Measurements from ENCODE around the gene POLR2A. TPM values are rescaled to one million over a fixed set of nuclear protein-coding genes. Genes with fewer than 3 reads are reported as not detected.

POLR2A gene
- total and polyA plus RNA-seq, 12 donors, result 8.4 to 61.7 (median 48.4) TPM

DNA sequence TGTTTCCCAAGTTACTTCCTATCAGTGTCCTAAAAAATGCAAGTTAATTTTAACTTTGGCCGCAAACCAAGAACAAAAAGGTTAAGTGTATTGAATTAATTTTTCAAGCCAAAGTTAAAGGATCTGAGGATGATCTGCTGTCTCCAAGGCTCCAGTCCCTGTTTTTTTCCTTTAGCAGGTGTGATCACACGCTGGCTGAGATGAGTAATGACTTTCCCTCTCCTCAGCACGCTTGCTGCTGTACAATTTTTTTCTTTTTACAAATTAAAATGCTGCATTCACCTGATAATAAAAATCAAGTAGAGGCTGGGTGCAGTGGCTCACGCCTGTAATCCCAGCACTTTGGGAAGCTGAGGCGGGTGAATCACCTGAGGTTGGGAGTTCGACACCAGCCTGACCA is 60.7 kb downstream of the POLR2A start:
- no peak overlapping the region for H3K4me3 ChIP-seq
- no peak for DNase-seq
- no peaks in the 10 kb centered on the region for H3K9me3 ChIP-seq
- H3K27ac ChIP-seq, result peak overlapping the region in 6 of 10 donors; percentile 21 to 67 (median 45)
- no peaks in the 10 kb centered on the region for H3K27me3 ChIP-seq
- no peaks in the 10 kb centered on the region for H3K36me3 ChIP-seq
- intact Hi-C loops (cut with DNase I), result no loop called here
- ATAC-seq, result no peak
- peaks cover 0 to 38% (median 20%) of the 10 kb centered on the region in 9 donors for H3K4me1 ChIP-seq
- TF ChIP-seq, protein P1, sequence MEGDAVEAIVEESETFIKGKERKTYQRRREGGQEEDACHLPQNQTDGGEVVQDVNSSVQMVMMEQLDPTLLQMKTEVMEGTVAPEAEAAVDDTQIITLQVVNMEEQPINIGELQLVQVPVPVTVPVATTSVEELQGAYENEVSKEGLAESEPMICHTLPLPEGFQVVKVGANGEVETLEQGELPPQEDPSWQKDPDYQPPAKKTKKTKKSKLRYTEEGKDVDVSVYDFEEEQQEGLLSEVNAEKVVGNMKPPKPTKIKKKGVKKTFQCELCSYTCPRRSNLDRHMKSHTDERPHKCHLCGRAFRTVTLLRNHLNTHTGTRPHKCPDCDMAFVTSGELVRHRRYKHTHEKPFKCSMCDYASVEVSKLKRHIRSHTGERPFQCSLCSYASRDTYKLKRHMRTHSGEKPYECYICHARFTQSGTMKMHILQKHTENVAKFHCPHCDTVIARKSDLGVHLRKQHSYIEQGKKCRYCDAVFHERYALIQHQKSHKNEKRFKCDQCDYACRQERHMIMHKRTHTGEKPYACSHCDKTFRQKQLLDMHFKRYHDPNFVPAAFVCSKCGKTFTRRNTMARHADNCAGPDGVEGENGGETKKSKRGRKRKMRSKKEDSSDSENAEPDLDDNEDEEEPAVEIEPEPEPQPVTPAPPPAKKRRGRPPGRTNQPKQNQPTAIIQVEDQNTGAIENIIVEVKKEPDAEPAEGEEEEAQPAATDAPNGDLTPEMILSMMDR (IDR thresholded peaks at IDR 0.05), result no peak
- 58 to 69% methylated on average over 6 of the region's 6 CpGs for WGBS, 2 donors

DNA sequence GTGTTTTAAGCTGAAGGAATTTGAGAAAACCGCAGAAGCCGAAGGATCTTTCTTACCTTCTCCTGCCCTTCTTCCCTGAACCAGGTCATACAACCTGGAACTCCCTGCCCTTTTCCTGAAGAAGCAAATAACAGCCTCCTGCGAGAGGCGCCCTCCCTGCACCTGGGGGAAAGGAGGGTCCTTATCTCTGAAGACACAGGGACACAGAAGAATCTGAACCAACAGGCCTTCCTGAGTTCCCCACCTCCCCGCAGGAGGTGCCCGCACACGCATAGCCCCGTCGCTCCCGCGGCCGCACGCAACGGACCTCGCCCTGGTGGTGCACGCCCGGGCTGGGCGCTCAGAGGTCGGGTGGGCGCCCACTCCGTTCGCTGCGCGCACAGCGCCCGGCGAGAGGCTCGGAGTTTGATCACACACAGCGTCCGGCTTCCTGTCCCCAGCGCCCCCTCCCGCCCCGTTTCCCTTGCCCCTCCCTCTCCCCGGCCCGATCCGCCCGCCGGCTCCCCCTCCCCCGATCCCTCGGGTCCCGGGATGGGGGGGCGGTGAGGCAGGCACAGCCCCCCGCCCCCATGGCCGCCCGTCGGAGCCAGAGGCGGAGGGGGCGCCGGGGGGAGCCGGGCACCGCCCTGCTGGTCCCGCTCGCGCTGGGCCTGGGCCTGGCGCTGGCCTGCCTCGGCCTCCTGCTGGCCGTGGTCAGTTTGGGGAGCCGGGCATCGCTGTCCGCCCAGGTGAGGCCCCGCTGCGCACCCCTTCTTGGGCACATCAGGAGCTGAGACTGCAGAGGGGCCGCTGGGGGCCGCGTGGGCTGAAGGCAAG is 64.6 kb downstream of the POLR2A start, which contains the start of gene TNFSF12:
Gene TNFSF12 (plus strand): TSS at position 474 of the 816 bp plus-strand sequence. CDS start 96 bp downstream, at position 570.
- Histone ChIP-seq H3K4me1 (peaks cover 0 to 62% (median 22%) of the 10 kb centered on the region in 9 donors), H3K27ac (peak within 1 kb of the TSS; percentile 89 to 98 (median 92)), H3K4me3 (peak within 1 kb of the TSS; percentile 42 to 90 (median 80)), H3K36me3 (peaks cover 0 to 23% (median 10%) of the 10 kb centered on the region in 9 donors), H3K9me3 (no peaks in the 10 kb centered on the region), H3K27me3 (no peaks in the 10 kb centered on the region)
- intact Hi-C loops (cut with DNase I), result no loop called here
- peak; percentile 83 for DNase-seq
- peak; percentile 80 to 91 (median 86) for ATAC-seq
- TF ChIP-seq, protein P1 (IDR thresholded peaks at IDR 0.05), result peak in 5 of 9 donors; percentile 25 to 50 (median 29)
- WGBS, 2 donors, result 2 to 4% methylated on average over 65 of the region's 65 CpGs

Other genes with a start within 250 kb of the POLR2A start
Only the 30 nearest of the 40 such genes appear.
- 100 to 1,000 TPM in 9 of 10 donors, 10 to 100 TPM in 1; 98.1 to 186 (median 177) TPM for gene SLC2A4, start 202.6 kb upstream of the POLR2A start, total RNA-seq
- gene SLC2A4, start 202.6 kb upstream of the POLR2A start, polyA plus RNA-seq, result 100 to 1,000 TPM in 1 of 2 donors, 10 to 100 TPM in 1; 41.8 to 140 TPM
- gene YBX2, start 189.7 kb upstream of the POLR2A start, total RNA-seq, result 1 to 10 TPM in 7 of 10 donors, under 1 TPM in 3; 0.42 to 1.9 (median 1.2) TPM
- 1 to 10 TPM in 1 of 2 donors, under 1 TPM in 1; 0.49 to 2.6 TPM for gene YBX2, start 189.7 kb upstream of the POLR2A start, polyA plus RNA-seq
- gene EIF5A, start 176.7 kb upstream of the POLR2A start, total RNA-seq, result 100 to 1,000 TPM; 197 to 444 (median 248) TPM
- gene EIF5A, start 176.7 kb upstream of the POLR2A start, polyA plus RNA-seq, result 100 to 1,000 TPM; 457 to 716 TPM
- 10 to 100 TPM; 49.1 to 81.1 (median 57.4) TPM for gene GPS2, start 169.0 kb upstream of the POLR2A start, total RNA-seq
- 100 to 1,000 TPM; 103 to 105 TPM for gene GPS2, start 169.0 kb upstream of the POLR2A start, polyA plus RNA-seq
- 10 to 100 TPM; 21.7 to 45.9 (median 28.7) TPM for gene NEURL4, start 155.0 kb upstream of the POLR2A start, total RNA-seq
- gene NEURL4, start 155.0 kb upstream of the POLR2A start, polyA plus RNA-seq, result 10 to 100 TPM; 22.4 to 55.5 TPM
- gene ACAP1, start 147.8 kb upstream of the POLR2A start, total RNA-seq, result 10 to 100 TPM in 7 of 10 donors, 1 to 10 TPM in 3; 7.4 to 23.4 (median 16.7) TPM
- gene ACAP1, start 147.8 kb upstream of the POLR2A start, polyA plus RNA-seq, result 1 to 10 TPM; 2.4 to 9.7 TPM
- 1 to 10 TPM; 4.3 to 8.5 (median 5.3) TPM for gene KCTD11, start 132.2 kb upstream of the POLR2A start, total RNA-seq
- gene KCTD11, start 132.2 kb upstream of the POLR2A start, polyA plus RNA-seq, result 1 to 10 TPM; 4.5 to 6.6 TPM
- gene TMEM95, start 129.2 kb upstream of the POLR2A start, total RNA-seq, result under 1 TPM in 1 of 10 donors, not detected in 9; 0.39 TPM
- not detected for gene TMEM95, start 129.2 kb upstream of the POLR2A start, polyA plus RNA-seq
- 1 to 10 TPM; 1.1 to 4.4 (median 2.1) TPM for gene TNK1, start 103.3 kb upstream of the POLR2A start, total RNA-seq
- gene TNK1, start 103.3 kb upstream of the POLR2A start, polyA plus RNA-seq, result 1 to 10 TPM; 1.9 to 3.5 TPM
- 10 to 100 TPM; 14.4 to 28.7 (median 17.1) TPM for gene PLSCR3, start 89.8 kb upstream of the POLR2A start, total RNA-seq
- gene PLSCR3, start 89.8 kb upstream of the POLR2A start, polyA plus RNA-seq, result 10 to 100 TPM; 23.3 to 32.9 TPM
- 10 to 100 TPM; 61.8 to 83.2 (median 74.2) TPM for gene TMEM256, start 80.3 kb upstream of the POLR2A start, total RNA-seq
- gene TMEM256, start 80.3 kb upstream of the POLR2A start, polyA plus RNA-seq, result 100 to 1,000 TPM in 1 of 2 donors, 10 to 100 TPM in 1; 89.1 to 169 TPM
- gene NLGN2, start 76.5 kb upstream of the POLR2A start, total RNA-seq, result 10 to 100 TPM in 2 of 10 donors, 1 to 10 TPM in 8; 3.6 to 15.8 (median 6.4) TPM
- gene NLGN2, start 76.5 kb upstream of the POLR2A start, polyA plus RNA-seq, result 1 to 10 TPM; 7.3 to 7.6 TPM
- not detected for gene SPEM1, start 64.0 kb upstream of the POLR2A start, total RNA-seq
- gene SPEM1, start 64.0 kb upstream of the POLR2A start, polyA plus RNA-seq, result not detected
- not detected for gene SPEM2, start 58.8 kb upstream of the POLR2A start, total RNA-seq
- gene SPEM2, start 58.8 kb upstream of the POLR2A start, polyA plus RNA-seq, result not detected
- gene SPEM3, start 55.5 kb upstream of the POLR2A start, total RNA-seq, result not detected
- gene SPEM3, start 55.5 kb upstream of the POLR2A start, polyA plus RNA-seq, result not detected
- 1 to 10 TPM; 1.2 to 3.5 (median 2.2) TPM for gene TMEM102, start 48.9 kb upstream of the POLR2A start, total RNA-seq
- 1 to 10 TPM; 2.0 to 4.2 TPM for gene TMEM102, start 48.9 kb upstream of the POLR2A start, polyA plus RNA-seq
- 10 to 100 TPM in 2 of 10 donors, 1 to 10 TPM in 8; 4.6 to 15.9 (median 8.1) TPM for gene FGF11, start 44.9 kb upstream of the POLR2A start, total RNA-seq
- gene FGF11, start 44.9 kb upstream of the POLR2A start, polyA plus RNA-seq, result 1 to 10 TPM; 2.0 to 7.2 TPM
- 10 to 100 TPM in 6 of 10 donors, 1 to 10 TPM in 4; 5.4 to 13.1 (median 10.3) TPM for gene CHRNB1, start 39.3 kb upstream of the POLR2A start, total RNA-seq
- 10 to 100 TPM; 10.2 to 25.4 TPM for gene CHRNB1, start 39.3 kb upstream of the POLR2A start, polyA plus RNA-seq
- gene ZBTB4, start 4.7 kb upstream of the POLR2A start, total RNA-seq, result 10 to 100 TPM; 58.9 to 80.1 (median 69.4) TPM
- gene ZBTB4, start 4.7 kb upstream of the POLR2A start, polyA plus RNA-seq, result 10 to 100 TPM; 17.8 to 34.2 TPM
- not detected for gene SLC35G6, start 2.9 kb upstream of the POLR2A start, total RNA-seq
- gene SLC35G6, start 2.9 kb upstream of the POLR2A start, polyA plus RNA-seq, result not detected
- gene TNFSF12, start 64.7 kb downstream of the POLR2A start, total RNA-seq, result 10 to 100 TPM; 21.7 to 44.3 (median 26.9) TPM
- gene TNFSF12, start 64.7 kb downstream of the POLR2A start, polyA plus RNA-seq, result 10 to 100 TPM; 20.6 to 51.0 TPM
- gene TNFSF13, start 74.4 kb downstream of the POLR2A start, total RNA-seq, result 10 to 100 TPM in 2 of 10 donors, 1 to 10 TPM in 8; 4.1 to 25.0 (median 6.9) TPM
- 1 to 10 TPM; 7.5 to 8.0 TPM for gene TNFSF13, start 74.4 kb downstream of the POLR2A start, polyA plus RNA-seq
- gene SENP3, start 77.6 kb downstream of the POLR2A start, total RNA-seq, result 10 to 100 TPM; 22.4 to 34.3 (median 27.1) TPM
- gene SENP3, start 77.6 kb downstream of the POLR2A start, polyA plus RNA-seq, result 10 to 100 TPM; 33.1 to 46.6 TPM
- 100 to 1,000 TPM in 1 of 10 donors, 10 to 100 TPM in 4, 1 to 10 TPM in 5; 4.7 to 128 (median 13.0) TPM for gene CD68, start 95.3 kb downstream of the POLR2A start, total RNA-seq
- 10 to 100 TPM; 15.7 to 40.0 TPM for gene CD68, start 95.3 kb downstream of the POLR2A start, polyA plus RNA-seq
- gene MPDU1, start 99.5 kb downstream of the POLR2A start, total RNA-seq, result 10 to 100 TPM; 20.1 to 39.8 (median 23.5) TPM
- gene MPDU1, start 99.5 kb downstream of the POLR2A start, polyA plus RNA-seq, result 10 to 100 TPM; 42.8 to 64.9 TPM
- 1 to 10 TPM in 6 of 10 donors, under 1 TPM in 4; 0.23 to 1.7 (median 1.2) TPM for gene SOX15, start 105.7 kb downstream of the POLR2A start, total RNA-seq
- gene SOX15, start 105.7 kb downstream of the POLR2A start, polyA plus RNA-seq, result 1 to 10 TPM in 1 of 2 donors, under 1 TPM in 1; 0.78 to 2.6 TPM
- gene FXR2, start 130.5 kb downstream of the POLR2A start, total RNA-seq, result 100 to 1,000 TPM in 3 of 10 donors, 10 to 100 TPM in 7; 81.7 to 104 (median 90.5) TPM
- 100 to 1,000 TPM in 1 of 2 donors, 10 to 100 TPM in 1; 52.2 to 111 TPM for gene FXR2, start 130.5 kb downstream of the POLR2A start, polyA plus RNA-seq
- 10 to 100 TPM; 45.7 to 83.3 (median 66.0) TPM for gene SAT2, start 143.5 kb downstream of the POLR2A start, total RNA-seq
- gene SAT2, start 143.5 kb downstream of the POLR2A start, polyA plus RNA-seq, result 100 to 1,000 TPM; 138 to 164 TPM
- under 1 TPM in 7 of 10 donors, not detected in 3; 0.25 to 0.77 (median 0.38) TPM for gene SHBG, start 145.8 kb downstream of the POLR2A start, total RNA-seq
- gene SHBG, start 145.8 kb downstream of the POLR2A start, polyA plus RNA-seq, result 1 to 10 TPM in 1 of 2 donors, under 1 TPM in 1; 0.19 to 1.3 TPM
- gene ATP1B2, start 166.6 kb downstream of the POLR2A start, total RNA-seq, result 1 to 10 TPM; 1.4 to 6.5 (median 3.9) TPM
- gene ATP1B2, start 166.6 kb downstream of the POLR2A start, polyA plus RNA-seq, result 1 to 10 TPM in 1 of 2 donors, under 1 TPM in 1; 0.91 to 6.2 TPM